Heart right ventricle (tissue), 16 donors: ENCODE measurements around the gene ABL1. TPM values are rescaled to one million over a fixed set of nuclear protein-coding genes. Genes with fewer than 3 reads are reported as not detected.

Experiments used
- ATAC-seq, 8 donors: fragments of 200-7000 bp; cut with Tn5 transposase; one replicate each; pipeline ENCODE4 v1.9.1; 2020; ENCODE audit warnings: mild to moderate bottlenecking in 8 of 8, moderate library complexity in 8 of 8, moderate number of reproducible peaks in 1 of 8
- DNase-seq, 2 donors: peaks; one replicate each; pipeline ENCODE4 v3.0.0-alpha.2; 2020
- H3K27ac ChIP-seq, 10 donors: fragments of 200-600 bp; sonication (generic) in 2 of 10; one replicate each; pipeline versions ENCODE4 v1.5.0 to v1.8.0; 2020 to 2022; ENCODE audit warnings: mild to moderate bottlenecking in 3 of 10
- H3K27me3 ChIP-seq, 7 donors: fragments of 200-600 bp; one replicate each; pipeline ENCODE4 v1.8.0; 2021 to 2022; ENCODE audit warnings: mild to moderate bottlenecking in 2 of 7
- H3K36me3 ChIP-seq, 9 donors: fragments of 200-600 bp; sonication (generic) in 1 of 9; one replicate each; pipeline versions ENCODE4 v1.5.0 to v1.8.0; 2020 to 2022; ENCODE audit warnings: mild to moderate bottlenecking in 2 of 9
- H3K4me1 ChIP-seq, 9 donors: fragments of 200-600 bp; sonication (generic) in 1 of 9; one replicate each; pipeline versions ENCODE4 v1.5.0 to v1.8.0; 2020 to 2022; ENCODE audit warnings: mild to moderate bottlenecking in 4 of 9
- H3K4me3 ChIP-seq, 10 donors: fragments of 200-600 bp; sonication (generic) in 2 of 10; one replicate each; pipeline versions ENCODE4 v1.5.0 to v1.8.0; 2020 to 2022; ENCODE audit warnings: mild to moderate bottlenecking in 7 of 10, moderate library complexity in 2 of 10
- H3K9me3 ChIP-seq, 11 donors: fragments of 200-600 bp in 10 of 11; sonication (generic) in 2 of 11; one replicate each; pipeline versions ENCODE4 v1.5.0 to v1.8.0; 2013 to 2022; ENCODE audit warnings: mild to moderate bottlenecking in 2 of 11, control low read depth in 1 of 11, moderate library complexity in 1 of 11
- WGBS, 2 donors: extraction: QIAGEN DNeasy Blood & Tissue Kit; methylation state at CpG; one replicate each; pipeline ENCODE4 v1.1.7; 2013; ENCODE audit warnings: inconsistent platforms in 1 of 2; 5-methylcytosine and 5-hydroxymethylcytosine counted together
- intact Hi-C, 10 donors: fragments of 100-400 bp; cut with DNase I; formaldehyde crosslinking; loops; one replicate each; pipeline versions ENCODE4 v1.11.1 to v1.14.2; 2022
- polyA plus RNA-seq, 2 donors: library from polyadenylated mRNA; stranded (reverse); fragments of 200-250 nt; gene quantifications; one replicate each; pipeline ENCODE4 v1.2.3, GENCODE V29; 2013
- total RNA-seq, 10 donors: library from RNA; stranded (reverse); fragmentation: NEBNext Ultra II Directional in 3 of 10; extraction: Animal tissue kit (Norgen Biotek cat#: 25700) in 3 of 10; gene quantifications; one replicate each; pipeline versions ENCODE4 v1.2.1 to v1.2.4, GENCODE V29; 2021 to 2023
- TF ChIP-seq, protein P1 (sequence below), 9 donors: fragments of 200-600 bp; sonication (generic) in 2 of 9; IDR thresholded peaks; one replicate each; pipeline versions ENCODE4 v1.5.0 to v1.8.0; 2021 to 2022; ENCODE audit warnings: antibody characterized with exemption in 9 of 9, mild to moderate bottlenecking in 5 of 9, moderate library complexity in 1 of 9
- donor health status: Arrhythmogenic right ventricular cardiomyopathy.
- donor health status: ischemic (EF 13 %, LVEDD 7.1; RV severe dilation, severe dysfunction).
- donor health status: healthy with polysubstance abuse.
- donor health status: DM: no; HTN: yes; CAD: no.
- donor health status: DM: no; HTN: no; CAD: no.
- donor health status: ischemic (EF 25% LVEDD 6.9; RV normal size, moderate dysfunction).
- donor health status: ischemic (EF 25% LVEDD 5.7; RV mildly dilated, moderate dysfunction).
- donor health status: healthy.
- donor health status: DM: yes; HTN: yes; CAD: no.
- donor health status: Ischemic cardiomyopathy.
- donor health status: ischemic (EF 35%, LVEDD 5.7; RV mildly dilated, moderate dysfunction).
- donor health status: nonischemic (EF 11% LVEDD 7.7; RV severe dilation, severe dysfunction).
- donor health status: DM: yes; HTN: yes; CAD: no.
- donor health status: PGD.
- donor health status: ischemic (EF 29% LVEDD 5.4; RV normal size, mild dysfunction).
- donor health status: nonischemic (EF 23%, LVEDD 6.1; RV moderate dilation, normal function).

The ABL1 gene
- total and polyA plus RNA-seq, 12 donors, result 16.2 to 48.8 (median 33.3) TPM

- TF ChIP-seq, protein P1, sequence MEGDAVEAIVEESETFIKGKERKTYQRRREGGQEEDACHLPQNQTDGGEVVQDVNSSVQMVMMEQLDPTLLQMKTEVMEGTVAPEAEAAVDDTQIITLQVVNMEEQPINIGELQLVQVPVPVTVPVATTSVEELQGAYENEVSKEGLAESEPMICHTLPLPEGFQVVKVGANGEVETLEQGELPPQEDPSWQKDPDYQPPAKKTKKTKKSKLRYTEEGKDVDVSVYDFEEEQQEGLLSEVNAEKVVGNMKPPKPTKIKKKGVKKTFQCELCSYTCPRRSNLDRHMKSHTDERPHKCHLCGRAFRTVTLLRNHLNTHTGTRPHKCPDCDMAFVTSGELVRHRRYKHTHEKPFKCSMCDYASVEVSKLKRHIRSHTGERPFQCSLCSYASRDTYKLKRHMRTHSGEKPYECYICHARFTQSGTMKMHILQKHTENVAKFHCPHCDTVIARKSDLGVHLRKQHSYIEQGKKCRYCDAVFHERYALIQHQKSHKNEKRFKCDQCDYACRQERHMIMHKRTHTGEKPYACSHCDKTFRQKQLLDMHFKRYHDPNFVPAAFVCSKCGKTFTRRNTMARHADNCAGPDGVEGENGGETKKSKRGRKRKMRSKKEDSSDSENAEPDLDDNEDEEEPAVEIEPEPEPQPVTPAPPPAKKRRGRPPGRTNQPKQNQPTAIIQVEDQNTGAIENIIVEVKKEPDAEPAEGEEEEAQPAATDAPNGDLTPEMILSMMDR (IDR thresholded peaks at IDR 0.05), result peak; percentile 63 to 85 (median 77)
- peak overlapping the region in 1 of 10 donors; percentile 2 for H3K27ac ChIP-seq
- H3K36me3 ChIP-seq, result peaks cover 0 to 86% (median 0%) of the 10 kb centered on the region in 9 donors
- peak in 5 of 8 donors; percentile 43 to 56 (median 47) for ATAC-seq
- H3K4me1 ChIP-seq, result peaks cover 0 to 74% (median 36%) of the 10 kb centered on the region in 9 donors
- intact Hi-C loops, result loop anchor here in 6 of 10 donors (2.0 to 10.0 kb wide), 5 partner anchors 74 to 181 kb away; no protein-coding TSS in a partner anchor
- DNase-seq, result peak in 1 of 2 donors; percentile 75
- no peak overlapping the region for H3K4me3 ChIP-seq
- no peaks in the 10 kb centered on the region for H3K27me3 ChIP-seq
- no peaks in the 10 kb centered on the region for H3K9me3 ChIP-seq
- 50 to 56% methylated on average over 4 of the region's 4 CpGs for WGBS, 2 donors
Measured at GRCh38 chr9:130866474-130866965, 31.5 kb downstream of the ABL1 start.

DNA sequence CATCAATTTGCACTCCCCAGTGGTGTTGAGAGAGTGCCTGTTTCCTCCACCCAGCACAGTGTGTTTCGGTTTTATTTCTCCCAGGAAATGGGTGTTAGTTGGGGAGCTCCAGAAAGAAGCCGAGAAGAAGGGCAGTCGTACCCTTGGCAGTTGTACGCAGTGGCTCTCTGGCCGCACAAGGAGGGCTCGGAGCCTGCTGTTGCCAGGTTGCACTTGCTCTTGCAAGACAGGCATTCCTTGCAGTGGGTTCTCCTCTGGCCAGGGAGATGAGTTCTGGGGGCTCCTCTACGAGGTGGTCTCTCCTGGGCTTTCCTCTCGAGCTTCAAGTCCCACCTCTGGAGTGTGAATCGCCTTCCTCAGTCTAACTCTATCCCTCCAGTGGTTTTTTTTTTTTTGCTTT is 32.5 kb downstream of the ABL1 start:
- Histone ChIP-seq H3K4me1 (peaks cover 0 to 74% (median 35%) of the 10 kb centered on the region in 9 donors), H3K4me3 (no peak overlapping the region), H3K36me3 (peaks cover 0 to 92% (median 3%) of the 10 kb centered on the region in 9 donors), H3K27ac (no peak overlapping the region), H3K27me3 (no peaks in the 10 kb centered on the region), H3K9me3 (no peaks in the 10 kb centered on the region)
- intact Hi-C loops, result loop anchor here in 6 of 10 donors (2.0 to 10.0 kb wide), 5 partner anchors 73 to 180 kb away; no protein-coding TSS in a partner anchor
- DNase-seq (no peak), ATAC-seq (no peak)
- TF ChIP-seq, protein P1 (IDR thresholded peaks at IDR 0.05), result no peak
- WGBS, 2 donors, result 90 to 92% methylated on average over 9 of the region's 9 CpGs

DNA sequence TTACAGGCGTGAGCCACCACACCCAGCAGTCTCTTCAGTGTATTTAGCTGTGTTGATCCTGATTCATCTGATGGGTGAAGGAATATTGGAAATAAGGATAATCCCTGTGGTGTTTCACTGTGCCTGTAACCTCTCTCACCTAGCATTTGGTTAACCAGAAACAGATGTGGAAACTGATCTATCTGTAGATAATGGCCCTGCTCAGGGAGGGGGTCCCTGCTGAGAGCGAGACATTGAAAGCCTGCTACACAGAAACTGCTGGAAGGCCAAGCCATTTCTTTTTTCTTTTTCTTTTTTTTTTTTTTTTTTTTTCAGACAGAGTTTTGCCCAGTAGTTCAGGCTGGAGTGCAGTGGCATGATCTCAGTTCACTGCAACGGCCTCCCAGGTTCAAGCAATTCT is 33.2 kb downstream of the ABL1 start:
- Histone ChIP-seq H3K36me3 (peaks cover 0 to 92% (median 4%) of the 10 kb centered on the region in 9 donors), H3K27me3 (no peaks in the 10 kb centered on the region), H3K4me1 (peaks cover 5 to 74% (median 41%) of the 10 kb centered on the region in 9 donors), H3K9me3 (no peaks in the 10 kb centered on the region), H3K4me3 (no peak overlapping the region), H3K27ac (no peak overlapping the region)
- intact Hi-C loops, result loop anchor here in 5 of 10 donors (5.0 to 10.0 kb wide), 3 partner anchors 129 to 179 kb away; no protein-coding TSS in a partner anchor
- TF ChIP-seq, protein P1 (IDR thresholded peaks at IDR 0.05), result no peak
- WGBS, 2 donors, result 95% methylated on average over 3 of the region's 3 CpGs
- ATAC-seq (no peak), DNase-seq (no peak)

DNA sequence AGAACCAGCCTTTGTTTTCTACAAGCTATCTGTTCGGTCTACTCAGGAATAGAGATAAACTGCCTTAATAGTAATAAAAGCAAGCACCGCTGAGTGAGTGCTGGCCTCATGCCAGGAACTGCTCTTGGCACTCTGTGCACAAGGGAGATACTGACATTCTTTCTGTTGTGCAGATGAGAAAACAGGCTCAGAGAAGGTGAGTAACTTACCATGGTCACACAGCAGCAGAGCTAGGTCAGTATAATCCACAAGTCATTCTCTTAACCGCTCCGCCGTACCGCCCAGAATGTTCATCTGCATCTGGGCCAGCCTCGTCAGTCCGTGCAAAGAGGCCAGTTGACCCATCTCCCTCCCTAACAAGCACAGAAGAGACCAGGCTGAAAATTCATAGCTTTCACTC is 34.2 kb downstream of the ABL1 start:
- no peaks in the 10 kb centered on the region for H3K9me3 ChIP-seq
- intact Hi-C loops, result loop anchor here in 5 of 10 donors (5.0 to 10.0 kb wide), 3 partner anchors 128 to 178 kb away; no protein-coding TSS in a partner anchor
- ATAC-seq (peak in 2 of 8 donors; percentile 27), DNase-seq (peak; percentile 58 to 70)
- H3K4me1 ChIP-seq, result peaks cover 5 to 73% (median 46%) of the 10 kb centered on the region in 9 donors
- no peak overlapping the region for H3K4me3 ChIP-seq
- no peaks in the 10 kb centered on the region for H3K27me3 ChIP-seq
- peaks cover 0 to 92% (median 12%) of the 10 kb centered on the region in 9 donors for H3K36me3 ChIP-seq
- TF ChIP-seq, protein P1 (IDR thresholded peaks at IDR 0.05), result no peak
- H3K27ac ChIP-seq, result peak overlapping the region in 2 of 10 donors; percentile 22 to 81
- WGBS, 2 donors, result 66 to 75% methylated on average over 8 of the region's 8 CpGs
